ENCODE results near the gene RCOR2. TPM values are rescaled to one million over a fixed set of nuclear protein-coding genes. Genes with fewer than 3 reads are reported as not detected.

RCOR2 gene
- polyA plus RNA-seq, 1 donor (not counting 4 experiments of a cell fraction or from before 2014, with no cell fraction given) = 0.46 TPM

DNA sequence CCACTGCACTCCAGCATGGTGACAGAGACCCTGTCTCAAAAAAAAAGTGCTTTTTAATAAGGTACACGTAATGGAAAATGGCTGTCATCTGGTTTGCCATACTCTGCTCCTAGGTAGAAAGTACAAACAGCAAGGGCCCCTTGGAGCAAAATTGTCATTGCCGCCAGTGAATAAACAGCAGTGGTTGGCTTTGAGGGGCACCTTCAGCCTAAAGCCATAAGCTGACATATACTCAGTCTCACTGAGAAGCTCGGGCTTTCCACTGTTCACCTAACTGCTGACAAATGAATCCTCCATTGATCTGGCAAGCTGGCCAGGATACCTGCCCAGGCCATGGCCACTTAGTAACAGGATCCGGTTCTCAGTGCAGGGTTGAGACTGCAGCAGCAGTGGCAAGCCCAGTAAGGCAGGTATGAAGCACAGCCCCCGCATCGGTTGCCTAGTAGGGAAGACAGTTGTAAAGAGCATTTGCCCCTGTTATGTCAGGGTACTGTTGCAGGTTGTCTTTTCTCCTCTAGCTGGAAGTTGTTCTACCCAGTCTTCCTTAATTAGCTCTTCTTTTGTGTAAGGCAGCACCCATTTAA is 39.2 kb downstream of the RCOR2 start:
- Histone ChIP-seq H3K4me2 (ENCODE audit: control insufficient read depth, extremely low read depth, insufficient read depth, low read depth, low read length) (no peak overlapping the region), H4K20me1 (ENCODE audit: control insufficient read depth, extremely low read depth, insufficient read depth, low read length) (peaks cover 19% of the 10 kb centered on the region), H3K27me3 (ENCODE audit: control insufficient read depth, extremely low read depth, insufficient read depth, low read length) (no peaks in the 10 kb centered on the region), H2AFZ (ENCODE audit: control insufficient read depth, low read length) (no peak overlapping the region), H3K9ac (ENCODE audit: control insufficient read depth, extremely low read depth, insufficient read depth, low read length) (no peak overlapping the region), H3K79me2 (ENCODE audit: control insufficient read depth, insufficient read depth, low read length) (peaks cover 72% of the 10 kb centered on the region), H3K9me3 (ENCODE audit: control insufficient read depth, low read depth, low read length) (no peaks in the 10 kb centered on the region), H3K27ac (ENCODE audit: control insufficient read depth, insufficient read depth, low read length) (no peak overlapping the region), H3K9me1 (ENCODE audit: control insufficient read depth, extremely low read depth, insufficient read depth, low read length) (peaks cover 9% of the 10 kb centered on the region), H3K4me3 (ENCODE audit: control insufficient read depth in 2 of 3, extremely low read depth in 1 of 3, insufficient read depth in 2 of 3, low read depth in 1 of 3, low read length in 3 of 3) (no peak overlapping the region), H3K4me1 (ENCODE audit: control insufficient read depth, extremely low read depth, insufficient read depth, low read length) (peaks cover 19% of the 10 kb centered on the region), H3K36me3 (ENCODE audit: control insufficient read depth in 2 of 2, extremely low read depth in 1 of 2, insufficient read depth in 2 of 2, low read length in 2 of 2) (peaks cover 0 to 8% of the 10 kb centered on the region in 2 experiments)
- no peak for TF ChIP-seq EZH2 (IDR thresholded peaks at IDR 0.05; ENCODE audit: low read length)
- TF ChIP-seq, protein P1, sequence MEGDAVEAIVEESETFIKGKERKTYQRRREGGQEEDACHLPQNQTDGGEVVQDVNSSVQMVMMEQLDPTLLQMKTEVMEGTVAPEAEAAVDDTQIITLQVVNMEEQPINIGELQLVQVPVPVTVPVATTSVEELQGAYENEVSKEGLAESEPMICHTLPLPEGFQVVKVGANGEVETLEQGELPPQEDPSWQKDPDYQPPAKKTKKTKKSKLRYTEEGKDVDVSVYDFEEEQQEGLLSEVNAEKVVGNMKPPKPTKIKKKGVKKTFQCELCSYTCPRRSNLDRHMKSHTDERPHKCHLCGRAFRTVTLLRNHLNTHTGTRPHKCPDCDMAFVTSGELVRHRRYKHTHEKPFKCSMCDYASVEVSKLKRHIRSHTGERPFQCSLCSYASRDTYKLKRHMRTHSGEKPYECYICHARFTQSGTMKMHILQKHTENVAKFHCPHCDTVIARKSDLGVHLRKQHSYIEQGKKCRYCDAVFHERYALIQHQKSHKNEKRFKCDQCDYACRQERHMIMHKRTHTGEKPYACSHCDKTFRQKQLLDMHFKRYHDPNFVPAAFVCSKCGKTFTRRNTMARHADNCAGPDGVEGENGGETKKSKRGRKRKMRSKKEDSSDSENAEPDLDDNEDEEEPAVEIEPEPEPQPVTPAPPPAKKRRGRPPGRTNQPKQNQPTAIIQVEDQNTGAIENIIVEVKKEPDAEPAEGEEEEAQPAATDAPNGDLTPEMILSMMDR (optimal IDR thresholded peaks at IDR 0.05 in 1 of 3, IDR thresholded peaks at IDR 0.05 in 1 of 3, conservative IDR thresholded peaks at IDR 0.05 in 1 of 3; ENCODE audit: extremely low read depth in 1 of 3, insufficient read depth in 2 of 3, low read length in 3 of 3) = no peak
- FAIRE-seq (no peak), DNase-seq (ENCODE audit: low read depth, low spot score) (no peak)
- dilution Hi-C loops (cut with MboI; ENCODE audit: extremely low pct_ligation_motif_present, low sequenced_read_pairs) = no loop called here

DNA sequence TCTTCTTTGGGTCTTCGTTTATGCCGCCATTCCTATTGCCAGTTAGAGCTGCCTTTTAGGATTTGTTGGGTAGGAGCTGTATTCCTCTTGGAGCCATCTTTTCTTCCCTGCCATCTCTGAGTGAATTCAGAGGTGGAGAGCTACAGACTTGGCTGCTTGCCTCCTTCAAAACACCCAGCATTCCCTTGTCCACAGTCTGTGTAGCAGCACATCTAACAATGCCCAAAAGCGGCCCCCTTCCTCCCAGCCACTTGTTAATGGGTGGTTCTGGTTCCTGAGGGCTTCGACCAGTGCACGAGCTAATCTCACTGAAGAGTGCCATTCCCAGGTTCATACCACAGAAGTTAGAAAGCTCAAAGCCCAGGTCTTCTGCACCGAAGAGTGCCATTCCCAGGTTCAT is 40.3 kb downstream of the RCOR2 start:
- Histone ChIP-seq H3K9me3 (ENCODE audit: control insufficient read depth, low read depth, low read length) (no peaks in the 10 kb centered on the region), H3K36me3 (ENCODE audit: control insufficient read depth in 2 of 2, extremely low read depth in 1 of 2, insufficient read depth in 2 of 2, low read length in 2 of 2) (peaks cover 0 to 8% of the 10 kb centered on the region in 2 experiments), H2AFZ (ENCODE audit: control insufficient read depth, low read length) (no peak overlapping the region), H3K9ac (ENCODE audit: control insufficient read depth, extremely low read depth, insufficient read depth, low read length) (no peak overlapping the region), H3K4me1 (ENCODE audit: control insufficient read depth, extremely low read depth, insufficient read depth, low read length) (peaks cover 27% of the 10 kb centered on the region), H4K20me1 (ENCODE audit: control insufficient read depth, extremely low read depth, insufficient read depth, low read length) (peaks cover 28% of the 10 kb centered on the region), H3K27ac (ENCODE audit: control insufficient read depth, insufficient read depth, low read length) (no peak overlapping the region), H3K4me2 (ENCODE audit: control insufficient read depth, extremely low read depth, insufficient read depth, low read depth, low read length) (no peak overlapping the region), H3K4me3 (ENCODE audit: control insufficient read depth in 2 of 3, extremely low read depth in 1 of 3, insufficient read depth in 2 of 3, low read depth in 1 of 3, low read length in 3 of 3) (no peak overlapping the region), H3K79me2 (ENCODE audit: control insufficient read depth, insufficient read depth, low read length) (peaks cover 71% of the 10 kb centered on the region), H3K27me3 (ENCODE audit: control insufficient read depth, extremely low read depth, insufficient read depth, low read length) (no peaks in the 10 kb centered on the region), H3K9me1 (ENCODE audit: control insufficient read depth, extremely low read depth, insufficient read depth, low read length) (peaks cover 16% of the 10 kb centered on the region)
- dilution Hi-C loops (cut with MboI; ENCODE audit: extremely low pct_ligation_motif_present, low sequenced_read_pairs) = no loop called here
- FAIRE-seq (no peak), DNase-seq (ENCODE audit: low read depth, low spot score) (no peak)
- no peak for TF ChIP-seq EZH2 (IDR thresholded peaks at IDR 0.05; ENCODE audit: low read length)
- TF ChIP-seq, protein P1 (optimal IDR thresholded peaks at IDR 0.05 in 1 of 3, IDR thresholded peaks at IDR 0.05 in 1 of 3, conservative IDR thresholded peaks at IDR 0.05 in 1 of 3; ENCODE audit: extremely low read depth in 1 of 3, insufficient read depth in 2 of 3, low read length in 3 of 3) = no peak

Data from keratinocyte (primary cell).